Gastrocnemius medialis (tissue), 4 donors: ENCODE measurements around the gene ARVCF.

ENCODE experiments used
- CTCF ChIP-seq, 5 experiments: fragments of 450-650 bp in 3 of 5; fragments of 200-600 bp in 2 of 5; sonication (generic) in 2 of 5; IDR thresholded peaks in 4 of 5; conservative IDR thresholded peaks in 1 of 5; 1 replicate in 4 of 5; 2 replicates in 1 of 5; pipeline ENCODE4 v1.5.1; 2016 to 2019; ENCODE audit warnings: antibody characterized with exemption in 5 of 5, mild to moderate bottlenecking in 3 of 5, moderate library complexity in 3 of 5
- POLR2A ChIP-seq, 2 donors: fragments of 450-650 bp; IDR thresholded peaks; one replicate each; pipeline ENCODE4 v1.6.1; 2017; ENCODE audit warnings: antibody characterized with exemption in 2 of 2, mild to moderate bottlenecking in 2 of 2, moderate library complexity in 2 of 2

GRCh38 chr22:19991395-19991644 lies 25.3 kb downstream of the ARVCF start:
- TF ChIP-seq CTCF (IDR thresholded peaks at IDR 0.05 in 4 of 5, conservative IDR thresholded peaks at IDR 0.05 in 1 of 5) (no peak), POLR2A (IDR thresholded peaks at IDR 0.05) (no peak)
